H1 (cell line): ENCODE data around the gene DLK2. TPM values are rescaled to one million over a fixed set of nuclear protein-coding genes. Genes with fewer than 3 reads are reported as not detected.

ENCODE experiments used
- BCL11A ChIP-seq, 2 experiments: IDR thresholded peaks; one replicate each; pipeline ENCODE4 v1.6.1; 2011; ENCODE audit warnings: low read depth in 2 of 2, low read length in 2 of 2, mild to moderate bottlenecking in 2 of 2
- CBX5 ChIP-seq: fragments of 300-800, 300-1000 bp; sonication (generic); IDR thresholded peaks from 2 replicates; pipeline ENCODE4 v1.7.1; 2016; ENCODE audit warnings: antibody characterized with exemption, low read length, low read depth
- polyA plus RNA-seq, 7 experiments: library from polyadenylated mRNA; depleted of rRNA in 3 of 7; stranded (reverse) in 5 of 7; unstranded in 2 of 7; fragments of >200 nt in 5 of 7; fragments of 200-250 nt in 2 of 7; gene quantifications; 1 replicate in 5 of 7; 2 replicates in 1 of 7; 4 replicates in 1 of 7; pipeline versions ENCODE4 v1.2.1 to v1.2.3, GENCODE V29; 2011 to 2013; ENCODE audit warnings: missing spikeins in 2 of 7, mixed read lengths in 2 of 7
- total RNA-seq: library from RNA; stranded (reverse); fragmentation: NEBNext Ultra II Directional; extraction: Animal tissue kit (Norgen Biotek cat#: 25700); gene quantifications from 2 replicates; pipeline ENCODE4 v1.2.1, GENCODE V29; 2021
- TF ChIP-seq, protein P1 (sequence below): fragments of 300-600 bp; sonication (generic); IDR thresholded peaks from 2 replicates; pipeline ENCODE4 v1.7.1; 2012; ENCODE audit warnings: low read length, moderate library complexity, mild to moderate bottlenecking, inconsistent platforms; ENCODE audit not compliant: insufficient replicate concordance

Gene DLK2
- total and polyA plus RNA-seq, 2 of the 8 experiments (the other 6 are each of a cell fraction or from before 2014, with no cell fraction given) = 0.37 to 0.80 TPM

DNA sequence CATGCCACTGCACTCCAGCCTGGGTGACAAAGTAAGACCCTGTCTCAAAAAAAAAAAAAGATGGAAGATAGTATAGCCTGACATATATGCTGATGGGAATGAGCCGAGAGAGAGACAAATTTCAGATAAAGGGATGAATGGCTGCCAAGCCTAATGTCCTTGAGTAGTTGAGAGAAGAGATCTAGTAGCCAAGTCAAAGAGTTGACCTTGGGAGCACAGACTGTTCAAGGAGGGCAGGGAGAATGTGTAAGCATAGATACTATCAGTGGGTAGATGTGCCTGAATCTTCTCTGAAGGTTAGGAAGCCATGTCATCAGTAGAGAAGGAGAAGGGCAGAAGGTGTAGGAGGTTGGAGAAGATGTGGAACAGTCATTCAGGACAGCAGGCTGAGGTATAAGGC, 48.1 kb downstream of the DLK2 start (continued):
- TF ChIP-seq BCL11A (IDR thresholded peaks at IDR 0.05; ENCODE audit: low read depth in 2 of 2, low read length in 2 of 2) (no peak), CBX5 (no peak)
- TF ChIP-seq, protein P1, sequence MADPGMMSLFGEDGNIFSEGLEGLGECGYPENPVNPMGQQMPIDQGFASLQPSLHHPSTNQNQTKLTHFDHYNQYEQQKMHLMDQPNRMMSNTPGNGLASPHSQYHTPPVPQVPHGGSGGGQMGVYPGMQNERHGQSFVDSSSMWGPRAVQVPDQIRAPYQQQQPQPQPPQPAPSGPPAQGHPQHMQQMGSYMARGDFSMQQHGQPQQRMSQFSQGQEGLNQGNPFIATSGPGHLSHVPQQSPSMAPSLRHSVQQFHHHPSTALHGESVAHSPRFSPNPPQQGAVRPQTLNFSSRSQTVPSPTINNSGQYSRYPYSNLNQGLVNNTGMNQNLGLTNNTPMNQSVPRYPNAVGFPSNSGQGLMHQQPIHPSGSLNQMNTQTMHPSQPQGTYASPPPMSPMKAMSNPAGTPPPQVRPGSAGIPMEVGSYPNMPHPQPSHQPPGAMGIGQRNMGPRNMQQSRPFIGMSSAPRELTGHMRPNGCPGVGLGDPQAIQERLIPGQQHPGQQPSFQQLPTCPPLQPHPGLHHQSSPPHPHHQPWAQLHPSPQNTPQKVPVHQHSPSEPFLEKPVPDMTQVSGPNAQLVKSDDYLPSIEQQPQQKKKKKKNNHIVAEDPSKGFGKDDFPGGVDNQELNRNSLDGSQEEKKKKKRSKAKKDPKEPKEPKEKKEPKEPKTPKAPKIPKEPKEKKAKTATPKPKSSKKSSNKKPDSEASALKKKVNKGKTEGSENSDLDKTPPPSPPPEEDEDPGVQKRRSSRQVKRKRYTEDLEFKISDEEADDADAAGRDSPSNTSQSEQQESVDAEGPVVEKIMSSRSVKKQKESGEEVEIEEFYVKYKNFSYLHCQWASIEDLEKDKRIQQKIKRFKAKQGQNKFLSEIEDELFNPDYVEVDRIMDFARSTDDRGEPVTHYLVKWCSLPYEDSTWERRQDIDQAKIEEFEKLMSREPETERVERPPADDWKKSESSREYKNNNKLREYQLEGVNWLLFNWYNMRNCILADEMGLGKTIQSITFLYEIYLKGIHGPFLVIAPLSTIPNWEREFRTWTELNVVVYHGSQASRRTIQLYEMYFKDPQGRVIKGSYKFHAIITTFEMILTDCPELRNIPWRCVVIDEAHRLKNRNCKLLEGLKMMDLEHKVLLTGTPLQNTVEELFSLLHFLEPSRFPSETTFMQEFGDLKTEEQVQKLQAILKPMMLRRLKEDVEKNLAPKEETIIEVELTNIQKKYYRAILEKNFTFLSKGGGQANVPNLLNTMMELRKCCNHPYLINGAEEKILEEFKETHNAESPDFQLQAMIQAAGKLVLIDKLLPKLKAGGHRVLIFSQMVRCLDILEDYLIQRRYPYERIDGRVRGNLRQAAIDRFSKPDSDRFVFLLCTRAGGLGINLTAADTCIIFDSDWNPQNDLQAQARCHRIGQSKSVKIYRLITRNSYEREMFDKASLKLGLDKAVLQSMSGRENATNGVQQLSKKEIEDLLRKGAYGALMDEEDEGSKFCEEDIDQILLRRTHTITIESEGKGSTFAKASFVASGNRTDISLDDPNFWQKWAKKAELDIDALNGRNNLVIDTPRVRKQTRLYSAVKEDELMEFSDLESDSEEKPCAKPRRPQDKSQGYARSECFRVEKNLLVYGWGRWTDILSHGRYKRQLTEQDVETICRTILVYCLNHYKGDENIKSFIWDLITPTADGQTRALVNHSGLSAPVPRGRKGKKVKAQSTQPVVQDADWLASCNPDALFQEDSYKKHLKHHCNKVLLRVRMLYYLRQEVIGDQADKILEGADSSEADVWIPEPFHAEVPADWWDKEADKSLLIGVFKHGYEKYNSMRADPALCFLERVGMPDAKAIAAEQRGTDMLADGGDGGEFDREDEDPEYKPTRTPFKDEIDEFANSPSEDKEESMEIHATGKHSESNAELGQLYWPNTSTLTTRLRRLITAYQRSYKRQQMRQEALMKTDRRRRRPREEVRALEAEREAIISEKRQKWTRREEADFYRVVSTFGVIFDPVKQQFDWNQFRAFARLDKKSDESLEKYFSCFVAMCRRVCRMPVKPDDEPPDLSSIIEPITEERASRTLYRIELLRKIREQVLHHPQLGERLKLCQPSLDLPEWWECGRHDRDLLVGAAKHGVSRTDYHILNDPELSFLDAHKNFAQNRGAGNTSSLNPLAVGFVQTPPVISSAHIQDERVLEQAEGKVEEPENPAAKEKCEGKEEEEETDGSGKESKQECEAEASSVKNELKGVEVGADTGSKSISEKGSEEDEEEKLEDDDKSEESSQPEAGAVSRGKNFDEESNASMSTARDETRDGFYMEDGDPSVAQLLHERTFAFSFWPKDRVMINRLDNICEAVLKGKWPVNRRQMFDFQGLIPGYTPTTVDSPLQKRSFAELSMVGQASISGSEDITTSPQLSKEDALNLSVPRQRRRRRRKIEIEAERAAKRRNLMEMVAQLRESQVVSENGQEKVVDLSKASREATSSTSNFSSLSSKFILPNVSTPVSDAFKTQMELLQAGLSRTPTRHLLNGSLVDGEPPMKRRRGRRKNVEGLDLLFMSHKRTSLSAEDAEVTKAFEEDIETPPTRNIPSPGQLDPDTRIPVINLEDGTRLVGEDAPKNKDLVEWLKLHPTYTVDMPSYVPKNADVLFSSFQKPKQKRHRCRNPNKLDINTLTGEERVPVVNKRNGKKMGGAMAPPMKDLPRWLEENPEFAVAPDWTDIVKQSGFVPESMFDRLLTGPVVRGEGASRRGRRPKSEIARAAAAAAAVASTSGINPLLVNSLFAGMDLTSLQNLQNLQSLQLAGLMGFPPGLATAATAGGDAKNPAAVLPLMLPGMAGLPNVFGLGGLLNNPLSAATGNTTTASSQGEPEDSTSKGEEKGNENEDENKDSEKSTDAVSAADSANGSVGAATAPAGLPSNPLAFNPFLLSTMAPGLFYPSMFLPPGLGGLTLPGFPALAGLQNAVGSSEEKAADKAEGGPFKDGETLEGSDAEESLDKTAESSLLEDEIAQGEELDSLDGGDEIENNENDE = no peak
